RWPE1 (cell line): ENCODE results near the gene MVD.

Experiments used
- CTCF ChIA-PET: fragments of 350-600 bp; sonication (Branson Sonifier 250); formaldehyde crosslinking; extraction: SDS; loops from one replicate; lab custom pipeline; 2021; lab: Yijun Ruan, JAX
- POLR2A ChIA-PET: fragments of 400-600 bp; formaldehyde crosslinking; extraction: SDS; loops from one replicate; lab custom pipeline; 2020; ENCODE audit warnings: antibody characterized with exemption; ENCODE audit not compliant: low non-redundant PET; lab: Yijun Ruan, JAX
- DNase-seq: peaks from one replicate; pipeline ENCODE4 v3.0.0; 2012; ENCODE audit warnings: low spot score
- H3K27ac ChIP-seq: fragments of 450-650 bp; 2 replicates; pipeline ENCODE4 v1.5.1; 2017
- TF ChIP-seq, protein P1 (sequence below): fragments of 450-650 bp; conservative IDR thresholded peaks from 2 replicates; pipeline ENCODE4 v1.5.1; 2017; ENCODE audit warnings: low read depth, mild to moderate bottlenecking

MVD gene

DNA sequence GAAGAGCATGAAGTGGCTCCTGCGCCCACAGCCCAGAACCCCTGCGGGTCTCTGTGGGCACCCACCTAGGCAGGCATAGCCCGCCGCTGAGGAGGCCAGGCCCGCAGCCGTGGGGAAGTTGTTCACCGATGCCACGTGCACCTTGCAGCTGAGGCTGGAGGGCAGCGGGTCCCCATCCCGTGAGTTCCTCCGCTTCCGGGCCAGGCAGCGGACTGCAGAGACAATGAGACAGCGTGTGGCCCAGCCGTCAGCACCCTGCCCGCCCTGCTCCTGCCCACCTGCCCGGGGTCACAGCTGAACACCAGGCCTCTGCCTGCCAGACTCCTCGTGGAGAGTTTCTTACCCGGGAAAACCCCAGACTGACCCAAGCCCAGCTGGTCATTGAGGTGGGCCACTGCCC is 5.5 kb downstream of the MVD start:
- POLR2A ChIA-PET, result no interaction called here
- TF ChIP-seq, protein P1, sequence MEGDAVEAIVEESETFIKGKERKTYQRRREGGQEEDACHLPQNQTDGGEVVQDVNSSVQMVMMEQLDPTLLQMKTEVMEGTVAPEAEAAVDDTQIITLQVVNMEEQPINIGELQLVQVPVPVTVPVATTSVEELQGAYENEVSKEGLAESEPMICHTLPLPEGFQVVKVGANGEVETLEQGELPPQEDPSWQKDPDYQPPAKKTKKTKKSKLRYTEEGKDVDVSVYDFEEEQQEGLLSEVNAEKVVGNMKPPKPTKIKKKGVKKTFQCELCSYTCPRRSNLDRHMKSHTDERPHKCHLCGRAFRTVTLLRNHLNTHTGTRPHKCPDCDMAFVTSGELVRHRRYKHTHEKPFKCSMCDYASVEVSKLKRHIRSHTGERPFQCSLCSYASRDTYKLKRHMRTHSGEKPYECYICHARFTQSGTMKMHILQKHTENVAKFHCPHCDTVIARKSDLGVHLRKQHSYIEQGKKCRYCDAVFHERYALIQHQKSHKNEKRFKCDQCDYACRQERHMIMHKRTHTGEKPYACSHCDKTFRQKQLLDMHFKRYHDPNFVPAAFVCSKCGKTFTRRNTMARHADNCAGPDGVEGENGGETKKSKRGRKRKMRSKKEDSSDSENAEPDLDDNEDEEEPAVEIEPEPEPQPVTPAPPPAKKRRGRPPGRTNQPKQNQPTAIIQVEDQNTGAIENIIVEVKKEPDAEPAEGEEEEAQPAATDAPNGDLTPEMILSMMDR, result no peak
- CTCF ChIA-PET, result interaction anchor here (0.7 kb wide), 1 partner anchor 61 kb away, joined by 5 read pairs; no protein-coding TSS in a partner anchor
- no peak for DNase-seq
- H3K27ac ChIP-seq, result peak overlapping the region; percentile 20

DNA sequence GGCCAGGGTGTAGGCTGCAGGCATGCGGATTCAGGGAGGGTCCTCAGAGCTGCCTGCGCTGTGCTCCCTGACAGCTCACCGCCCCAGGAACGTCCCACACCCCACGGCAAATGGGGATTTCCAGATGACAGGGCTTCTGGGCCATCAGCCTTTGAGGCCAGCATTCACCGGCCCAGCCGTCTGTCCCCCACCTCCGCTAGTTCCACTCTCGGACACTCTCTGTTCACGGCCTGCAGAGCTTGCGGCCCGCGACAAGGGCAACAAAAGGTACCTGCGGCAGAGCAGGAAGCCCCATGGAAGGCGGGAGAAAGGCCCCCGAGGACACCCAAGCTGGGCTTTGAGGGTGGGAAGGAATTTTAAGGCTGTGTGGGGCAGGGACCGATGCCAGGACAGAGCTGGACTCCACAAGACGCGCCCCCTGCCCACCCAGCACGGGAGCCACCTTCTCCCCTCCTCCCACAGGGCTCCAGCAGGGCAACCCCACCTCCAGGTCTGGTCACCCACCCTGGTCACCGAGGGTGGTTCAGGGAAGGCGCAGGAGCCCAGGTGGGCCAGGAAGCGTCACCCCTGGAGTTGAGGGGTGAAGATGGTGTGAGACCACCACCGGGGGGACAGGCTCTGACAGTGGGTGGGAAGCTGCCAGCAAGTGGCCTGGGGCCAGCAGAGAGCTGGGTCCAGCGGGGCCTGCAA is 6.5 kb downstream of the MVD start:
- 0 out of 2 replicates have a peak overlapping the region, but pooled peaks have one; percentile 3 for H3K27ac ChIP-seq
- CTCF ChIA-PET, result no interaction called here
- TF ChIP-seq, protein P1, result no peak
- no peak for DNase-seq
- POLR2A ChIA-PET, result no interaction called here

DNA sequence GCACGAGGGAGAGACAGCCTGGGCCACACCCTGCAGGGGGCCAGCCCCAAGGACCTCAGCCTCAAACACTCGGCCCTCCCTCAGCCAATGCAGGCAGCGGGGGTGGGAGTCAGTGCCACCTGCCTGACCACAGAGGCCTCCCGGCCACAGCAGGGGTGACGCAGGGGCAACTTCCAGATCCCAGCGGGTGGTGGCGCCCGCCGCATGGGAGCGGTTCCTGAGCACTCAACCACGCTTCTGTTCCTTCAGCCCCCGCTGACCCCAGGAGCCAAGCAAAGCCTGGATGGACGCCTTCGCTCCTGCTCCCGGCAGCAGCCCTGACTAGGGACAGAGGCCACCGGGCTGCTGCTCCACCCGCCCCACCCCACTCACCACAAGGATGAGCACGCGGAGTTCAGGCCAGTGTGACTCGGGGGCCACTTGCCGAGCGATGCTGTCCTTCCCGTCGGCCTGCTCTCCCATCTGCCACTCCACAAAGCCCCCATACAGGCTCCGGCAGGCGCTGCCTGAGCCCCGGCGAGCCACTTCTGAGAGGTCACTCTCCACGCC is 7.1 kb downstream of the MVD start:
- DNase-seq, result no peak
- peak overlapping the region; percentile 3; the same call in 1 of the 2 replicates for H3K27ac ChIP-seq
- CTCF ChIA-PET, result no interaction called here
- POLR2A ChIA-PET, result no interaction called here
- TF ChIP-seq, protein P1, result no peak

DNA sequence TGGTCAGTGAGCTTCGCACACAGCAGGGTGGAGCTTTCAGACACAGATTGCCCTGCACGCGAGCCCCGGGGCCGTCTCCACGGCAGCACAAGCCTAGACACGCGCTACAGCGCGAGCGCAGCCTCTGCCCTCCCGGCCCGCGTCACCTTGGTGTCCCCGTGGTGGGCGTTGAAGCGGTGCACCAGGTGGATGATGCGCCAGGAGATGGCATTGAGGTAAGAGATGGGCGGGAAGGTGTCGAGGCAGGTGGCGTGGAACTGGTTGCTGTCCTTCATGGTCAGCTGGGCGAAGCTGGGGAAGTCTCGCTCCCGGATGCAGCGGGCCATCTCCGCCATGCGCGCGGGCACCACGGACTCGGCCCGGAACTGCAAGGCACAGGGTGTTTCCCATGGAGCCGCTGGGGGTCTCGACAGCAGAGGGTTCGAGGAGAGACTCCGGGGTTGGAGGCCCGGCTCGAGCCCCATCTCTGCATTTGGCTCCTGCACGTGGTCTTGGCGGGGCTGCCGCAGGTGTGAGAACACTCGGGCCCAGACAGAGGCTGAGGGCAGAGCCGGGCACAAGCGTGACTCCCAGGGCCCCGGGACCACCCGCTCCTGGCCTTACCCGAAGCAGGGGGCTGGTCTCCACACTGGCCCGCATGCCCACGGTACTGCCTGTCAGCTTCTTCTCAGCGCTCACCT is 7.7 kb downstream of the MVD start:
- ChIA-PET CTCF (no interaction called here), POLR2A (no interaction called here)
- TF ChIP-seq, protein P1, result no peak
- no peak for DNase-seq
- peak overlapping the region; percentile 28 for H3K27ac ChIP-seq

DNA sequence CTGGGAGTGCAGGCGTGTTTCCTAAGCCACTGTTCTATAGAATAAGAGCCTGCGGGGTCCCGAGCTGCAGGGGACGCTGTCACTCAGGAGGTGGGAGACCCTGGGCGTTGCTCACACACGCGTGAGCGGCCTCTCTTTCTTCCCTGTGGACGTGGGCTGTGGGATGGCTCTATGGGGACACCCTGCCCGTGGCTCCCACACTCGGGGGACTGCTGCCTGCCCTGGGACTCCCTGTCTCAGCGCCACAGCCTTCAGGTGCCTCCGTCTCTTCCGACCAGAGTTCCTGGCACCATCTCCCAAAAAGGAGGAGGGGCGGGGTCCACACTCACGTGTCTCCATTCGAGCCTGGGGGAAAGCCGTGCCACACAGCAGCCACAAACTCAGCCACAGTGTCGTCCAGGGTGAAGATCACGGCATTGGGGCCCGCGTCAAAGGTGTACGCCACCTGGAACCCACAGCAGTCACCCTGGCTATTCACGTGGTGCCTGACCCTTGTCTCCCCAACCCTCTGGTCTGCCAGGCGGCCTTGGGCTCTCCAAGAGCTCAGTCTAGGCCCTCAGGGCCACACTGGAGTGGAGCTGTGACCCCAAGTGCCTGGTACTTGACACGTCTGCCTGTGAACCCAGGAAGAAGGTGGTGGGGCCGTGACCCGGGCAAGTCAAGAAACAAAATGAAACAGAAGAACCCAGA is 8.4 kb downstream of the MVD start:
- ChIA-PET POLR2A (no interaction called here), CTCF (no interaction called here)
- TF ChIP-seq, protein P1, result no peak
- no peak for DNase-seq
- H3K27ac ChIP-seq, result peak overlapping the region; percentile 28
